ENCODE data around the gene RANBP1. TPM values are rescaled to one million over a fixed set of nuclear protein-coding genes. Genes with fewer than 3 reads are reported as not detected.

The RANBP1 gene
- total and polyA plus RNA-seq, 2 of the 13 experiments (the other 11 are each of a cell fraction or from before 2014, with no cell fraction given) = 181 to 492 TPM

DNA sequence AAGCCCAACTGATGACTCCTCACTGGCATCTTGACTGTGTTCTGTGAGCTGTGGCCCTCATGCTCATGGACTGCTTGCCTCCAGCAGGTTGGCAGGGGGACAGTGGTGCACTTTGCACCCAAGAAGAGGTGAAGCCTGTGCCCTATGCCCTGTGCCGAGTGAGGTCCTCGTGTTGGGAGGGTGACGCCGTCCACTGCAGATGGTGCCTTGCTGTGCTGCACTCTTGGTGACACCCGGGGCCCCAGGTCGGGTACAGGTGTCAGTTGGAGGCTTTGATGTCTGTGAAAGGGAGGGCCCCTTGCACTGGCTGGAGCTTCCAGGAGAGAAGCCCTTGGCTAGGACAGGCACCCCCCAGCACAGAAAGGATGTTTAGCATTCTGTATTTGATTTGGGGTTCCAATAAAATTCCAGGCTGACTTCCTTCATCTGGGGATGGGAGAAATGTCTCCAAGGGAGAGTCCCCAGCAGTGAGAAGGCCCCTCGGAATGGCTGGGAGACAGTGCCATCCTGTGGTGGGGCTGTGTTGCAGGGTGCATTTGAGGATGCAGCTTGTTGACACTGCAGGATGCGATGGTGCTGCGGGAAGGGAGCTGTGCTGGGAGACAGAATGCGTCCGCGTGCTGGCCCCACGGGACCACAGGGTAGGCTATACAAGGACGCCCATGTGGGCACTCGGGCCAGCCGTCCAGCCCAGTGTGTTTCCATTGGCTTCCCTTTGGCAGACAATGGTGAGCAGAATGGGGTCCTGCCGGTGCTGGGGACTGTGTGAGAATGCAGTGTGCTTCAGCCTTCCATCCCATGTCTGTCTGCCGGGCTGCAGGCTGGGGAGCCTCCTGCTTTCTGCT lies 13.2 kb downstream of the RANBP1 start (continued):
- TF ChIP-seq, protein P1, sequence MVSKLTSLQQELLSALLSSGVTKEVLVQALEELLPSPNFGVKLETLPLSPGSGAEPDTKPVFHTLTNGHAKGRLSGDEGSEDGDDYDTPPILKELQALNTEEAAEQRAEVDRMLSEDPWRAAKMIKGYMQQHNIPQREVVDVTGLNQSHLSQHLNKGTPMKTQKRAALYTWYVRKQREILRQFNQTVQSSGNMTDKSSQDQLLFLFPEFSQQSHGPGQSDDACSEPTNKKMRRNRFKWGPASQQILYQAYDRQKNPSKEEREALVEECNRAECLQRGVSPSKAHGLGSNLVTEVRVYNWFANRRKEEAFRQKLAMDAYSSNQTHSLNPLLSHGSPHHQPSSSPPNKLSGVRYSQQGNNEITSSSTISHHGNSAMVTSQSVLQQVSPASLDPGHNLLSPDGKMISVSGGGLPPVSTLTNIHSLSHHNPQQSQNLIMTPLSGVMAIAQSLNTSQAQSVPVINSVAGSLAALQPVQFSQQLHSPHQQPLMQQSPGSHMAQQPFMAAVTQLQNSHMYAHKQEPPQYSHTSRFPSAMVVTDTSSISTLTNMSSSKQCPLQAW (CRISPR knock-in tag; IDR thresholded peaks at IDR 0.05) = no peak; the same call in 1 of the 2 replicates
- TF ChIP-seq ZSCAN30 (CRISPR knock-in tag; IDR thresholded peaks at IDR 0.05) (no peak), ZZZ3 (CRISPR knock-in tag; IDR thresholded peaks at IDR 0.05; ENCODE audit: borderline replicate concordance) (no peak), ZBTB1 (CRISPR knock-in tag; IDR thresholded peaks at IDR 0.05; ENCODE audit: borderline replicate concordance) (no peak), HNRNPH1 (optimal IDR thresholded peaks at IDR 0.05; ENCODE audit: low read depth, low read length) (no peak), FOXP1 (IDR thresholded peaks at IDR 0.05) (no peak), FOXP1 (CRISPR knock-in tag; IDR thresholded peaks at IDR 0.05) (0 out of 2 replicates have a peak, but pooled peaks have one; percentile 10), ZC3H4 (CRISPR knock-in tag; IDR thresholded peaks at IDR 0.05; ENCODE audit: borderline replicate concordance) (no peak), ZNF124 (CRISPR knock-in tag; IDR thresholded peaks at IDR 0.05) (no peak), GABPB1 (CRISPR knock-in tag; IDR thresholded peaks at IDR 0.05) (no peak; the same call in 1 of the 2 replicates), ZNF34 (CRISPR knock-in tag; IDR thresholded peaks at IDR 0.05; ENCODE audit: borderline replicate concordance) (no peak), ZNF567 (CRISPR knock-in tag; IDR thresholded peaks at IDR 0.05; ENCODE audit: borderline replicate concordance) (no peak), ZBTB39 (CRISPR knock-in tag; IDR thresholded peaks at IDR 0.05) (0 out of 2 replicates have a peak, but pooled peaks have one; percentile 57)
- TF ChIP-seq, protein P2, sequence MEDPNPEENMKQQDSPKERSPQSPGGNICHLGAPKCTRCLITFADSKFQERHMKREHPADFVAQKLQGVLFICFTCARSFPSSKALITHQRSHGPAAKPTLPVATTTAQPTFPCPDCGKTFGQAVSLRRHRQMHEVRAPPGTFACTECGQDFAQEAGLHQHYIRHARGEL (CRISPR knock-in tag; IDR thresholded peaks at IDR 0.05) = 0 out of 2 replicates have a peak, but pooled peaks have one; percentile 14
